GM23338 (cell line): ENCODE data around the gene SFMBT2. TPM values are rescaled to one million over a fixed set of nuclear protein-coding genes. Genes with fewer than 3 reads are reported as not detected.

Source experiments
- ATAC-seq: fragments of 200-7000 bp; cut with Tn5 transposase; 3 replicates; pipeline ENCODE4 v1.9.1; 2020
- DNase-seq: peaks from one replicate; pipeline ENCODE4 v3.0.0-alpha.2; 2015; ENCODE audit warnings: low spot score
- H2AFZ ChIP-seq: fragments of 200-600 bp; sonication (generic); 2 replicates; pipeline ENCODE4 v1.8.0; 2016; ENCODE audit warnings: antibody characterized with exemption, mild to moderate bottlenecking, moderate library complexity
- H3F3A ChIP-seq: fragments of 200-600 bp; sonication (generic); replicated peaks from 2 replicates; pipeline ENCODE4 v1.8.0; 2017; ENCODE audit warnings: antibody characterized with exemption, mixed run types, low read depth
- H3K27ac ChIP-seq: fragments of 200-600 bp; sonication (generic); 2 replicates; pipeline ENCODE4 v1.6.1; 2016; ENCODE audit warnings: low read depth
- H3K27me3 ChIP-seq: fragments of 200-600 bp; sonication (generic); 2 replicates; pipeline ENCODE4 v1.8.0; 2016; ENCODE audit warnings: mild to moderate bottlenecking, mixed run types, moderate library complexity; ENCODE audit not compliant: insufficient read depth
- H3K36me3 ChIP-seq: fragments of 200-600 bp; sonication (generic); 2 replicates; pipeline ENCODE4 v1.8.0; 2016; ENCODE audit warnings: mild to moderate bottlenecking; ENCODE audit not compliant: insufficient read depth
- H3K4me1 ChIP-seq: fragments of 200-600 bp; sonication (generic); 2 replicates; pipeline ENCODE4 v1.8.0; 2016; ENCODE audit warnings: mild to moderate bottlenecking, moderate library complexity; ENCODE audit not compliant: insufficient read depth
- H3K4me2 ChIP-seq: fragments of 200-600 bp; sonication (generic); 2 replicates; pipeline ENCODE4 v1.7.1; 2017; ENCODE audit warnings: mixed run types
- H3K4me3 ChIP-seq: fragments of 200-600 bp; sonication (generic); 2 replicates; pipeline ENCODE4 v1.6.1; 2016; ENCODE audit warnings: mixed run types
- H3K79me2 ChIP-seq: fragments of 200-600 bp; sonication (generic); replicated peaks from 2 replicates; pipeline ENCODE4 v1.8.0; 2017; ENCODE audit warnings: mild to moderate bottlenecking; ENCODE audit not compliant: insufficient read depth
- H3K9me2 ChIP-seq: fragments of 200-600 bp; sonication (generic); 2 replicates; pipeline ENCODE4 v1.8.0; 2017; ENCODE audit not compliant: insufficient read depth
- H4K20me1 ChIP-seq: fragments of 200-600 bp; sonication (generic); replicated peaks from 2 replicates; pipeline ENCODE4 v1.8.0; 2017; ENCODE audit warnings: mild to moderate bottlenecking; ENCODE audit not compliant: insufficient read depth
- H3K27ac Mint-ChIP-seq: 2 replicates; pipeline ENCODE4 v1.8.0; 2020; ENCODE audit warnings: inconsistent platforms, mild to moderate bottlenecking, moderate library complexity, mixed read lengths
- H3K27me3 Mint-ChIP-seq: 3 replicates; pipeline ENCODE4 v1.8.0; 2022; ENCODE audit warnings: low read depth, mild to moderate bottlenecking, moderate library complexity, mixed read lengths, inconsistent platforms; ENCODE audit not compliant: insufficient read depth, poor library complexity
- H3K36me3 Mint-ChIP-seq: 3 replicates; pipeline ENCODE4 v1.8.0; 2021; ENCODE audit warnings: low read depth, mild to moderate bottlenecking, inconsistent platforms, moderate library complexity, mixed read lengths
- H3K4me1 Mint-ChIP-seq: 3 replicates; pipeline ENCODE4 v1.8.0; 2020; ENCODE audit warnings: mild to moderate bottlenecking, inconsistent platforms, mixed read lengths
- H3K4me3 Mint-ChIP-seq: 3 replicates; pipeline ENCODE4 v1.8.0; 2021; ENCODE audit warnings: moderate library complexity, mild to moderate bottlenecking, inconsistent platforms, mixed read lengths
- H3K9me3 Mint-ChIP-seq: 3 replicates; pipeline ENCODE4 v1.8.0; 2020; ENCODE audit warnings: moderate library complexity, mild to moderate bottlenecking, inconsistent platforms, mixed read lengths
- CREB1 ChIP-seq: fragments of 250-450 bp; sonication (Bioruptor Pico); IDR thresholded peaks from 2 replicates; pipeline ENCODE4 v1.5.0; 2020; ENCODE audit warnings: low read depth, mild to moderate bottlenecking, moderate library complexity
- EZH2 ChIP-seq: fragments of 200-600 bp; sonication (generic); IDR thresholded peaks from one replicate; pipeline ENCODE4 v1.8.0; 2017; ENCODE audit warnings: antibody characterized with exemption, mild to moderate bottlenecking, low read depth; ENCODE audit not compliant: unreplicated experiment
- EZH2phosphoT487 ChIP-seq: fragments of 200-600 bp; sonication (generic); IDR thresholded peaks from one replicate; pipeline ENCODE4 v1.8.1; 2018; ENCODE audit warnings: antibody characterized with exemption; ENCODE audit not compliant: unreplicated experiment
- JUNB ChIP-seq: IDR thresholded peaks from one replicate; pipeline ENCODE4 v1.6.1; 2016; ENCODE audit warnings: antibody characterized with exemption; ENCODE audit not compliant: unreplicated experiment
- NANOG ChIP-seq: IDR thresholded peaks from 2 replicates; pipeline ENCODE4 v1.6.1; 2016; ENCODE audit warnings: antibody characterized with exemption, borderline replicate concordance
- POLR2AphosphoS5 ChIP-seq: IDR thresholded peaks from 2 replicates; pipeline ENCODE4 v1.6.1; 2016; ENCODE audit warnings: antibody characterized with exemption, low read depth
- STAT1 ChIP-seq: IDR thresholded peaks from one replicate; pipeline ENCODE4 v1.6.1; 2016; ENCODE audit warnings: antibody characterized with exemption; ENCODE audit not compliant: unreplicated experiment
- ZNF114 ChIP-seq: fragments of 250-450 bp; sonication (Bioruptor Pico); IDR thresholded peaks from 2 replicates; pipeline ENCODE4 v1.5.0; 2020; ENCODE audit warnings: mild to moderate bottlenecking, moderate library complexity
- ZNF331 ChIP-seq: fragments of 250-450 bp; sonication (Bioruptor Pico); IDR thresholded peaks from 2 replicates; pipeline ENCODE4 v1.5.0; 2020; ENCODE audit warnings: low read depth, mild to moderate bottlenecking, moderate library complexity
- polyA plus RNA-seq: library from polyadenylated mRNA; unstranded; fragments of >200 nt; fragmentation: Nextera tagmentation; extraction: Ambion mirVana; gene quantifications from 2 replicates; pipeline ENCODE4 v1.2.1, GENCODE V29; 2016
- total RNA-seq: library from RNA; depleted of rRNA; stranded (reverse); fragments of >200 nt; shearing (Covaris generic); gene quantifications from 2 replicates; pipeline ENCODE4 v1.2.3, GENCODE V29; 2014
- TF ChIP-seq, protein P1 (sequence below): IDR thresholded peaks from one replicate; pipeline ENCODE4 v1.6.1; 2018; ENCODE audit warnings: antibody characterized with exemption; ENCODE audit not compliant: unreplicated experiment
- TF ChIP-seq, protein P2 (sequence below), 2 experiments: fragments of 200-600 bp in 1 of 2; sonication (generic) in 1 of 2; conservative IDR thresholded peaks; 2 replicates each; pipeline versions ENCODE4 v1.5.1 to v1.6.1; 2016 to 2017; ENCODE audit warnings: antibody characterized with exemption in 2 of 2, low read depth in 2 of 2, mild to moderate bottlenecking in 2 of 2, moderate library complexity in 1 of 2
- TF ChIP-seq, protein P3 (sequence below): fragments of 250-450 bp; sonication (Bioruptor Pico); IDR thresholded peaks from 2 replicates; pipeline ENCODE4 v1.5.0; 2020; ENCODE audit warnings: mild to moderate bottlenecking, moderate library complexity
- TF ChIP-seq, protein P4 (sequence below): IDR thresholded peaks from 2 replicates; pipeline ENCODE4 v1.6.1; 2016; ENCODE audit warnings: antibody characterized with exemption

SFMBT2 gene
- total and polyA plus RNA-seq, 2 experiments from 2014 or later = 2.7 to 6.7 TPM

DNA sequence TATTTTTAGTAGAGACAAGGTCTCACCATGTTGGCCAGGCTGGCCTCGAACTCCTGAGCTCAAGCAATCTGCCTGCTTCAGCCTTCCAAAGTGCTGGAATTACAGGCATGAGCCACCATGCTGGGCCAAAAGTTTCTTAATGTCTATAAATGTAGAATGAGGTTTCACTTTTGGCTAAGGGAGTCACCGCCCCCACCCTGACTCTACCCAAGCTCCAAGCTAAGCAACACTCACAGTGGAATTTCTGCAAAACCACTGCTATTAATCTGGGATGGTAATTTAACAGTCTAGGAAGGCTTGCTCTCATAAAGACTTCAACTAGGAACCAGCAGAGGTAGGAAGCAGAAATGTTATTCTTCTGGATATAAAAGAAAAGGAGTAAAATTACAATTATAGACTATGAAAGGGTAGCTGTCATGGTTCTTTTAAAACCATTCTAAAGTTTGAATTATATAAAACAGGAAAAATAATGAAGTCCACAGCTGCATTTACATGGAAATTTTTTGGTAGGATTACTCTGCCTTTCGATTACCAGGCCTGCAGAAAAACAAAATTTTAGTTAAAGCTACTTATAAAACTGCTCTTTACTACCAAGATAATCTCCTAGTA lies 211.6 kb downstream of the SFMBT2 start:
- Mint-ChIP-seq H3K4me1 (no peaks in the 10 kb centered on the region), H3K27ac (no peak overlapping the region), H3K9me3 (peaks cover 10% of the 10 kb centered on the region; the same call in 2 of the 3 replicates), H3K27me3 (peaks cover 3% of the 10 kb centered on the region), H3K4me3 (no peak overlapping the region), H3K36me3 (peaks cover 26% of the 10 kb centered on the region)
- no peaks in the 10 kb centered on the region for H3K4me1 ChIP-seq
- H3K27me3 ChIP-seq = no peaks in the 10 kb centered on the region
- ATAC-seq (no peak), DNase-seq (no peak)
- H3K36me3 ChIP-seq = no peaks in the 10 kb centered on the region
- no peak overlapping the region for H2AFZ ChIP-seq
- H3K79me2 ChIP-seq = no peaks in the 10 kb centered on the region
- TF ChIP-seq STAT1 = no peak
- no peak for TF ChIP-seq ZNF114 (CRISPR knock-in tag)
- TF ChIP-seq, protein P1, sequence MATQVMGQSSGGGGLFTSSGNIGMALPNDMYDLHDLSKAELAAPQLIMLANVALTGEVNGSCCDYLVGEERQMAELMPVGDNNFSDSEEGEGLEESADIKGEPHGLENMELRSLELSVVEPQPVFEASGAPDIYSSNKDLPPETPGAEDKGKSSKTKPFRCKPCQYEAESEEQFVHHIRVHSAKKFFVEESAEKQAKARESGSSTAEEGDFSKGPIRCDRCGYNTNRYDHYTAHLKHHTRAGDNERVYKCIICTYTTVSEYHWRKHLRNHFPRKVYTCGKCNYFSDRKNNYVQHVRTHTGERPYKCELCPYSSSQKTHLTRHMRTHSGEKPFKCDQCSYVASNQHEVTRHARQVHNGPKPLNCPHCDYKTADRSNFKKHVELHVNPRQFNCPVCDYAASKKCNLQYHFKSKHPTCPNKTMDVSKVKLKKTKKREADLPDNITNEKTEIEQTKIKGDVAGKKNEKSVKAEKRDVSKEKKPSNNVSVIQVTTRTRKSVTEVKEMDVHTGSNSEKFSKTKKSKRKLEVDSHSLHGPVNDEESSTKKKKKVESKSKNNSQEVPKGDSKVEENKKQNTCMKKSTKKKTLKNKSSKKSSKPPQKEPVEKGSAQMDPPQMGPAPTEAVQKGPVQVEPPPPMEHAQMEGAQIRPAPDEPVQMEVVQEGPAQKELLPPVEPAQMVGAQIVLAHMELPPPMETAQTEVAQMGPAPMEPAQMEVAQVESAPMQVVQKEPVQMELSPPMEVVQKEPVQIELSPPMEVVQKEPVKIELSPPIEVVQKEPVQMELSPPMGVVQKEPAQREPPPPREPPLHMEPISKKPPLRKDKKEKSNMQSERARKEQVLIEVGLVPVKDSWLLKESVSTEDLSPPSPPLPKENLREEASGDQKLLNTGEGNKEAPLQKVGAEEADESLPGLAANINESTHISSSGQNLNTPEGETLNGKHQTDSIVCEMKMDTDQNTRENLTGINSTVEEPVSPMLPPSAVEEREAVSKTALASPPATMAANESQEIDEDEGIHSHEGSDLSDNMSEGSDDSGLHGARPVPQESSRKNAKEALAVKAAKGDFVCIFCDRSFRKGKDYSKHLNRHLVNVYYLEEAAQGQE = no peak
- TF ChIP-seq, protein P2, sequence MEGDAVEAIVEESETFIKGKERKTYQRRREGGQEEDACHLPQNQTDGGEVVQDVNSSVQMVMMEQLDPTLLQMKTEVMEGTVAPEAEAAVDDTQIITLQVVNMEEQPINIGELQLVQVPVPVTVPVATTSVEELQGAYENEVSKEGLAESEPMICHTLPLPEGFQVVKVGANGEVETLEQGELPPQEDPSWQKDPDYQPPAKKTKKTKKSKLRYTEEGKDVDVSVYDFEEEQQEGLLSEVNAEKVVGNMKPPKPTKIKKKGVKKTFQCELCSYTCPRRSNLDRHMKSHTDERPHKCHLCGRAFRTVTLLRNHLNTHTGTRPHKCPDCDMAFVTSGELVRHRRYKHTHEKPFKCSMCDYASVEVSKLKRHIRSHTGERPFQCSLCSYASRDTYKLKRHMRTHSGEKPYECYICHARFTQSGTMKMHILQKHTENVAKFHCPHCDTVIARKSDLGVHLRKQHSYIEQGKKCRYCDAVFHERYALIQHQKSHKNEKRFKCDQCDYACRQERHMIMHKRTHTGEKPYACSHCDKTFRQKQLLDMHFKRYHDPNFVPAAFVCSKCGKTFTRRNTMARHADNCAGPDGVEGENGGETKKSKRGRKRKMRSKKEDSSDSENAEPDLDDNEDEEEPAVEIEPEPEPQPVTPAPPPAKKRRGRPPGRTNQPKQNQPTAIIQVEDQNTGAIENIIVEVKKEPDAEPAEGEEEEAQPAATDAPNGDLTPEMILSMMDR (conservative IDR thresholded peaks at IDR 0.05; ENCODE audit: low read depth in 2 of 2) = no peak
- TF ChIP-seq, protein P3, sequence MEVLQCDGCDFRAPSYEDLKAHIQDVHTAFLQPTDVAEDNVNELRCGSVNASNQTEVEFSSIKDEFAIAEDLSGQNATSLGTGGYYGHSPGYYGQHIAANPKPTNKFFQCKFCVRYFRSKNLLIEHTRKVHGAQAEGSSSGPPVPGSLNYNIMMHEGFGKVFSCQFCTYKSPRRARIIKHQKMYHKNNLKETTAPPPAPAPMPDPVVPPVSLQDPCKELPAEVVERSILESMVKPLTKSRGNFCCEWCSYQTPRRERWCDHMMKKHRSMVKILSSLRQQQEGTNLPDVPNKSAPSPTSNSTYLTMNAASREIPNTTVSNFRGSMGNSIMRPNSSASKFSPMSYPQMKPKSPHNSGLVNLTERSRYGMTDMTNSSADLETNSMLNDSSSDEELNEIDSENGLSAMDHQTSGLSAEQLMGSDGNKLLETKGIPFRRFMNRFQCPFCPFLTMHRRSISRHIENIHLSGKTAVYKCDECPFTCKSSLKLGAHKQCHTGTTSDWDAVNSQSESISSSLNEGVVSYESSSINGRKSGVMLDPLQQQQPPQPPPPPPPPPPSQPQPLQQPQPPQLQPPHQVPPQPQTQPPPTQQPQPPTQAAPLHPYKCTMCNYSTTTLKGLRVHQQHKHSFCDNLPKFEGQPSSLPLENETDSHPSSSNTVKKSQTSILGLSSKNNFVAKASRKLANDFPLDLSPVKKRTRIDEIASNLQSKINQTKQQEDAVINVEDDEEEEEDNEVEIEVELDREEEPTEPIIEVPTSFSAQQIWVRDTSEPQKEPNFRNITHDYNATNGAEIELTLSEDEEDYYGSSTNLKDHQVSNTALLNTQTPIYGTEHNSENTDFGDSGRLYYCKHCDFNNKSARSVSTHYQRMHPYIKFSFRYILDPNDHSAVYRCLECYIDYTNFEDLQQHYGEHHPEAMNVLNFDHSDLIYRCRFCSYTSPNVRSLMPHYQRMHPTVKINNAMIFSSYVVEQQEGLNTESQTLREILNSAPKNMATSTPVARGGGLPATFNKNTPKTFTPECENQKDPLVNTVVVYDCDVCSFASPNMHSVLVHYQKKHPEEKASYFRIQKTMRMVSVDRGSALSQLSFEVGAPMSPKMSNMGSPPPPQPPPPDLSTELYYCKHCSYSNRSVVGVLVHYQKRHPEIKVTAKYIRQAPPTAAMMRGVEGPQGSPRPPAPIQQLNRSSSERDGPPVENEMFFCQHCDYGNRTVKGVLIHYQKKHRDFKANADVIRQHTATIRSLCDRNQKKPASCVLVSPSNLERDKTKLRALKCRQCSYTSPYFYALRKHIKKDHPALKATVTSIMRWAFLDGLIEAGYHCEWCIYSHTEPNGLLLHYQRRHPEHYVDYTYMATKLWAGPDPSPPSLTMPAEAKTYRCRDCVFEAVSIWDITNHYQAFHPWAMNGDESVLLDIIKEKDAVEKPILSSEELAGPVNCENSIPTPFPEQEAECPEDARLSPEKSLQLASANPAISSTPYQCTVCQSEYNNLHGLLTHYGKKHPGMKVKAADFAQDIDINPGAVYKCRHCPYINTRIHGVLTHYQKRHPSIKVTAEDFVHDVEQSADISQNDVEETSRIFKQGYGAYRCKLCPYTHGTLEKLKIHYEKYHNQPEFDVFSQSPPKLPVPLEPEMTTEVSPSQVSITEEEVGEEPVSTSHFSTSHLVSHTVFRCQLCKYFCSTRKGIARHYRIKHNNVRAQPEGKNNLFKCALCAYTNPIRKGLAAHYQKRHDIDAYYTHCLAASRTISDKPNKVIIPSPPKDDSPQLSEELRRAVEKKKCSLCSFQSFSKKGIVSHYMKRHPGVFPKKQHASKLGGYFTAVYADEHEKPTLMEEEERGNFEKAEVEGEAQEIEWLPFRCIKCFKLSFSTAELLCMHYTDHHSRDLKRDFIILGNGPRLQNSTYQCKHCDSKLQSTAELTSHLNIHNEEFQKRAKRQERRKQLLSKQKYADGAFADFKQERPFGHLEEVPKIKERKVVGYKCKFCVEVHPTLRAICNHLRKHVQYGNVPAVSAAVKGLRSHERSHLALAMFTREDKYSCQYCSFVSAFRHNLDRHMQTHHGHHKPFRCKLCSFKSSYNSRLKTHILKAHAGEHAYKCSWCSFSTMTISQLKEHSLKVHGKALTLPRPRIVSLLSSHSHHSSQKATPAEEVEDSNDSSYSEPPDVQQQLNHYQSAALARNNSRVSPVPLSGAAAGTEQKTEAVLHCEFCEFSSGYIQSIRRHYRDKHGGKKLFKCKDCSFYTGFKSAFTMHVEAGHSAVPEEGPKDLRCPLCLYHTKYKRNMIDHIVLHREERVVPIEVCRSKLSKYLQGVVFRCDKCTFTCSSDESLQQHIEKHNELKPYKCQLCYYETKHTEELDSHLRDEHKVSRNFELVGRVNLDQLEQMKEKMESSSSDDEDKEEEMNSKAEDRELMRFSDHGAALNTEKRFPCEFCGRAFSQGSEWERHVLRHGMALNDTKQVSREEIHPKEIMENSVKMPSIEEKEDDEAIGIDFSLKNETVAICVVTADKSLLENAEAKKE (CRISPR knock-in tag) = no peak
- TF ChIP-seq, protein P4, sequence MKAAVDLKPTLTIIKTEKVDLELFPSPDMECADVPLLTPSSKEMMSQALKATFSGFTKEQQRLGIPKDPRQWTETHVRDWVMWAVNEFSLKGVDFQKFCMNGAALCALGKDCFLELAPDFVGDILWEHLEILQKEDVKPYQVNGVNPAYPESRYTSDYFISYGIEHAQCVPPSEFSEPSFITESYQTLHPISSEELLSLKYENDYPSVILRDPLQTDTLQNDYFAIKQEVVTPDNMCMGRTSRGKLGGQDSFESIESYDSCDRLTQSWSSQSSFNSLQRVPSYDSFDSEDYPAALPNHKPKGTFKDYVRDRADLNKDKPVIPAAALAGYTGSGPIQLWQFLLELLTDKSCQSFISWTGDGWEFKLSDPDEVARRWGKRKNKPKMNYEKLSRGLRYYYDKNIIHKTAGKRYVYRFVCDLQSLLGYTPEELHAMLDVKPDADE = no peak
- no peak for TF ChIP-seq EZH2
- TF ChIP-seq JUNB = no peak
- TF ChIP-seq CREB1 (CRISPR knock-in tag) = no peak
- TF ChIP-seq ZNF331 (CRISPR knock-in tag) = no peak
- TF ChIP-seq POLR2AphosphoS5 = no peak
- no peak for TF ChIP-seq NANOG
- TF ChIP-seq EZH2phosphoT487 = no peak
- H3K9me2 ChIP-seq = no peaks in the 10 kb centered on the region
- H4K20me1 ChIP-seq = no peaks in the 10 kb centered on the region
- no peak overlapping the region for H3K4me3 ChIP-seq
- no peak overlapping the region for H3K4me2 ChIP-seq
- H3F3A ChIP-seq = no peaks in the 10 kb centered on the region
- no peak overlapping the region for H3K27ac ChIP-seq
